ENCODE results near the gene FMN2. TPM values are rescaled to one million over a fixed set of nuclear protein-coding genes. Genes with fewer than 3 reads are reported as not detected.

The FMN2 gene
- total RNA-seq, 1 donor, result 11.2 TPM

DNA sequence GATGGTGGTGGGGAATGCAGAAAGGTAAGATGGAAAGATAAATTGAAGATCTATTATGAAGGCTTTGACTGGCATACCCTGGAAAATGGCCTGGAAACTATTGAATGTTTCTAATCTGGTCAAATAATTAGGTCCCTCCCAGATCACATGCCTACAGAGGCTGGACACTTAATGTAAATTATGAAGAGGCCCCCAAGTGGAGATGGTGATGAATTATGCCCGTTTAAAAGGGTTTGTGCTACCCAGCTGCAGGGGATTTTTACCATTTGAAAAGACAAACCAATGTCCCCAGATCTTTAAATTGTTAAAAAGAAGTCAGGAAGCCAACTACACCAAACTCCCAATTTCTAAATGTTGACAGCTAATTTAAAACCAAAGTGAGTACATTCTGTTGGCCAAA lies 35.7 kb upstream of the FMN2 start:
- no peaks in the 10 kb centered on the region for H4K20me1 ChIP-seq (ENCODE audit: insufficient read depth, low read length)
- H3K27me3 ChIP-seq (ENCODE audit: insufficient read depth, low read length), result no peaks in the 10 kb centered on the region
- no peaks in the 10 kb centered on the region for H3K4me1 ChIP-seq (ENCODE audit: insufficient read depth, low read length)
- H3K36me3 ChIP-seq (ENCODE audit: insufficient read depth, low read length), result no peaks in the 10 kb centered on the region
- H3K27ac ChIP-seq (ENCODE audit: low read depth, low read length), result no peak overlapping the region
- no peak overlapping the region for H3K4me3 ChIP-seq (ENCODE audit: insufficient read depth, low read length)
- TF ChIP-seq CTCF (IDR thresholded peaks at IDR 0.05; ENCODE audit: extremely low read depth, low read depth, low read length), result no peak
- no peaks in the 10 kb centered on the region for H3K9me3 ChIP-seq (ENCODE audit: low read depth, low read length)
- H3K4me2 ChIP-seq (ENCODE audit: insufficient read depth, low read length), result no peak overlapping the region
- no peak for DNase-seq (ENCODE audit: insufficient read length, low spot score, missing footprints)
- H3K79me2 ChIP-seq (ENCODE audit: insufficient read depth, low read length), result no peaks in the 10 kb centered on the region
- H2AFZ ChIP-seq (ENCODE audit: low read length), result no peak overlapping the region

- no peak for DNase-seq (ENCODE audit: insufficient read length, low spot score, missing footprints)
- TF ChIP-seq CTCF (IDR thresholded peaks at IDR 0.05; ENCODE audit: extremely low read depth, low read depth, low read length), result no peak
- no peaks in the 10 kb centered on the region for H3K36me3 ChIP-seq (ENCODE audit: insufficient read depth, low read length)
- H4K20me1 ChIP-seq (ENCODE audit: insufficient read depth, low read length), result no peaks in the 10 kb centered on the region
- H3K9me3 ChIP-seq (ENCODE audit: low read depth, low read length), result no peaks in the 10 kb centered on the region
- H2AFZ ChIP-seq (ENCODE audit: low read length), result peak overlapping the region; percentile 40
- no peak overlapping the region for H3K27ac ChIP-seq (ENCODE audit: low read depth, low read length)
- H3K4me1 ChIP-seq (ENCODE audit: insufficient read depth, low read length), result no peaks in the 10 kb centered on the region
- H3K27me3 ChIP-seq (ENCODE audit: insufficient read depth, low read length), result peaks cover 3% of the 10 kb centered on the region
- no peak overlapping the region for H3K4me2 ChIP-seq (ENCODE audit: insufficient read depth, low read length)
- H3K4me3 ChIP-seq (ENCODE audit: insufficient read depth, low read length), result no peak overlapping the region
- no peaks in the 10 kb centered on the region for H3K79me2 ChIP-seq (ENCODE audit: insufficient read depth, low read length)
Measured at GRCh38 chr1:240056350-240056749, 35.3 kb upstream of the FMN2 start.

- Histone ChIP-seq H3K4me3 (ENCODE audit: insufficient read depth, low read length) (no peak overlapping the region), H3K9me3 (ENCODE audit: low read depth, low read length) (no peaks in the 10 kb centered on the region), H3K4me2 (ENCODE audit: insufficient read depth, low read length) (no peak overlapping the region), H4K20me1 (ENCODE audit: insufficient read depth, low read length) (no peaks in the 10 kb centered on the region), H3K4me1 (ENCODE audit: insufficient read depth, low read length) (no peaks in the 10 kb centered on the region), H3K27ac (ENCODE audit: low read depth, low read length) (no peak overlapping the region), H2AFZ (ENCODE audit: low read length) (peak overlapping the region; percentile 1), H3K27me3 (ENCODE audit: insufficient read depth, low read length) (peaks cover 3% of the 10 kb centered on the region), H3K79me2 (ENCODE audit: insufficient read depth, low read length) (no peaks in the 10 kb centered on the region), H3K36me3 (ENCODE audit: insufficient read depth, low read length) (no peaks in the 10 kb centered on the region)
- peak; percentile 59 for DNase-seq (ENCODE audit: insufficient read length, low spot score, missing footprints)
- TF ChIP-seq CTCF (IDR thresholded peaks at IDR 0.05; ENCODE audit: extremely low read depth, low read depth, low read length), result no peak
Measured at GRCh38 chr1:240058049-240058448, 33.6 kb upstream of the FMN2 start.

GRCh38 chr1:240068961-240069360 lies 22.7 kb upstream of the FMN2 start:
- no peak for DNase-seq (ENCODE audit: insufficient read length, low spot score, missing footprints)
- no peaks in the 10 kb centered on the region for H3K79me2 ChIP-seq (ENCODE audit: insufficient read depth, low read length)
- no peak for TF ChIP-seq CTCF (IDR thresholded peaks at IDR 0.05; ENCODE audit: extremely low read depth, low read depth, low read length)
- no peaks in the 10 kb centered on the region for H3K27me3 ChIP-seq (ENCODE audit: insufficient read depth, low read length)
- H3K36me3 ChIP-seq (ENCODE audit: insufficient read depth, low read length), result no peaks in the 10 kb centered on the region
- no peaks in the 10 kb centered on the region for H3K9me3 ChIP-seq (ENCODE audit: low read depth, low read length)
- H3K4me3 ChIP-seq (ENCODE audit: insufficient read depth, low read length), result no peak overlapping the region
- H2AFZ ChIP-seq (ENCODE audit: low read length), result no peak overlapping the region
- H3K4me1 ChIP-seq (ENCODE audit: insufficient read depth, low read length), result no peaks in the 10 kb centered on the region
- no peaks in the 10 kb centered on the region for H4K20me1 ChIP-seq (ENCODE audit: insufficient read depth, low read length)
- no peak overlapping the region for H3K27ac ChIP-seq (ENCODE audit: low read depth, low read length)
- no peak overlapping the region for H3K4me2 ChIP-seq (ENCODE audit: insufficient read depth, low read length)
